HEK293 (cell line): ENCODE data around the gene DLX2.

Source experiments
- EGR2 ChIP-seq: fragments of 450-650 bp; formaldehyde crosslinking; IDR thresholded peaks from 2 replicates; pipeline ENCODE4 v1.5.1; 2016; ENCODE audit warnings: low read depth, missing biosample characterization, missing genetic modification characterization
- GLI4 ChIP-seq: fragments of 450-650 bp; formaldehyde crosslinking; IDR thresholded peaks from 2 replicates; pipeline ENCODE4 v1.5.1; 2016; ENCODE audit warnings: missing biosample characterization, missing genetic modification characterization
- HOXC10 ChIP-seq: sonication (generic); formaldehyde crosslinking; IDR thresholded peaks from 2 replicates; pipeline ENCODE4 v1.8.1; 2023; ENCODE audit warnings: mild to moderate bottlenecking, missing genetic modification reagents
- IKZF3 ChIP-seq: fragments of 450-650 bp; IDR thresholded peaks from 2 replicates; pipeline ENCODE4 v1.5.0; 2018; ENCODE audit warnings: missing biosample characterization, mild to moderate bottlenecking, missing genetic modification characterization, moderate library complexity
- REST ChIP-seq: fragments of 450-650 bp; formaldehyde crosslinking; IDR thresholded peaks from 2 replicates; pipeline ENCODE4 v1.5.1; 2016; ENCODE audit warnings: missing biosample characterization, missing genetic modification characterization
- SALL2 ChIP-seq: fragments of 450-650 bp; formaldehyde crosslinking; IDR thresholded peaks from 2 replicates; pipeline ENCODE4 v1.5.0; 2017; ENCODE audit warnings: missing biosample characterization, mild to moderate bottlenecking, missing genetic modification characterization, borderline replicate concordance
- SCRT2 ChIP-seq: fragments of 450-650 bp; formaldehyde crosslinking; IDR thresholded peaks from 2 replicates; pipeline ENCODE4 v1.5.1; 2016; ENCODE audit warnings: missing biosample characterization, missing genetic modification characterization
- ZBTB11 ChIP-seq: fragments of 450-650 bp; formaldehyde crosslinking; conservative IDR thresholded peaks from 2 replicates; pipeline ENCODE4 v1.5.1; 2016; ENCODE audit warnings: low read depth, missing biosample characterization, missing genetic modification characterization
- ZBTB44 ChIP-seq: fragments of 450-650 bp; IDR thresholded peaks from 2 replicates; pipeline ENCODE4 v1.5.1; 2018; ENCODE audit warnings: missing biosample characterization, mild to moderate bottlenecking, missing genetic modification characterization
- ZNF10 ChIP-seq: fragments of 450-650 bp; formaldehyde crosslinking; IDR thresholded peaks from 2 replicates; pipeline ENCODE4 v1.5.1; 2017; ENCODE audit warnings: missing biosample characterization, missing genetic modification characterization
- ZNF155 ChIP-seq: fragments of 450-650 bp; formaldehyde crosslinking; IDR thresholded peaks from 2 replicates; pipeline ENCODE4 v1.5.1; 2016; ENCODE audit warnings: missing biosample characterization, missing genetic modification characterization
- ZNF174 ChIP-seq: fragments of 450-650 bp; formaldehyde crosslinking; IDR thresholded peaks from 2 replicates; pipeline ENCODE4 v1.5.0; 2017; ENCODE audit warnings: missing biosample characterization, mild to moderate bottlenecking, missing genetic modification characterization
- ZNF366 ChIP-seq: fragments of 450-650 bp; formaldehyde crosslinking; conservative IDR thresholded peaks from 2 replicates; pipeline ENCODE4 v1.5.1; 2016; ENCODE audit warnings: missing biosample characterization, missing genetic modification characterization
- ZNF501 ChIP-seq: fragments of 450-650 bp; formaldehyde crosslinking; IDR thresholded peaks from 2 replicates; pipeline ENCODE4 v1.5.1; 2016; ENCODE audit warnings: missing biosample characterization, missing genetic modification characterization
- ZNF544 ChIP-seq: fragments of 450-650 bp; formaldehyde crosslinking; IDR thresholded peaks from 2 replicates; pipeline ENCODE4 v1.5.0; 2017; ENCODE audit warnings: missing biosample characterization, missing genetic modification characterization
- ZNF624 ChIP-seq: fragments of 450-650 bp; formaldehyde crosslinking; IDR thresholded peaks from 2 replicates; pipeline ENCODE4 v1.5.1; 2017; ENCODE audit warnings: missing biosample characterization, missing genetic modification characterization
- ZNF629 ChIP-seq: fragments of 450-650 bp; formaldehyde crosslinking; IDR thresholded peaks from 2 replicates; pipeline ENCODE4 v1.5.1; 2017; ENCODE audit warnings: missing biosample characterization, missing genetic modification characterization
- ZNF660 ChIP-seq: fragments of 450-650 bp; IDR thresholded peaks from 2 replicates; pipeline ENCODE4 v1.5.1; 2018; ENCODE audit warnings: missing biosample characterization, mild to moderate bottlenecking, missing genetic modification characterization
- ZNF704 ChIP-seq: fragments of 450-650 bp; formaldehyde crosslinking; IDR thresholded peaks from 2 replicates; pipeline ENCODE4 v1.5.1; 2016; ENCODE audit warnings: missing biosample characterization, missing genetic modification characterization
- TF ChIP-seq, protein P1 (sequence below): fragments of 450-650 bp; formaldehyde crosslinking; IDR thresholded peaks from 2 replicates; pipeline ENCODE4 v1.5.1; 2016; ENCODE audit warnings: missing biosample characterization, missing genetic modification characterization, low read depth
- TF ChIP-seq, protein P2 (sequence below): fragments of 450-650 bp; formaldehyde crosslinking; IDR thresholded peaks from 2 replicates; pipeline ENCODE4 v1.5.1; 2016; ENCODE audit warnings: missing biosample characterization, missing genetic modification characterization, borderline replicate concordance

The DLX2 gene

GRCh38 chr2:172095146-172095904, 7.4 kb downstream of the DLX2 start (continued):
- TF ChIP-seq, protein P1, sequence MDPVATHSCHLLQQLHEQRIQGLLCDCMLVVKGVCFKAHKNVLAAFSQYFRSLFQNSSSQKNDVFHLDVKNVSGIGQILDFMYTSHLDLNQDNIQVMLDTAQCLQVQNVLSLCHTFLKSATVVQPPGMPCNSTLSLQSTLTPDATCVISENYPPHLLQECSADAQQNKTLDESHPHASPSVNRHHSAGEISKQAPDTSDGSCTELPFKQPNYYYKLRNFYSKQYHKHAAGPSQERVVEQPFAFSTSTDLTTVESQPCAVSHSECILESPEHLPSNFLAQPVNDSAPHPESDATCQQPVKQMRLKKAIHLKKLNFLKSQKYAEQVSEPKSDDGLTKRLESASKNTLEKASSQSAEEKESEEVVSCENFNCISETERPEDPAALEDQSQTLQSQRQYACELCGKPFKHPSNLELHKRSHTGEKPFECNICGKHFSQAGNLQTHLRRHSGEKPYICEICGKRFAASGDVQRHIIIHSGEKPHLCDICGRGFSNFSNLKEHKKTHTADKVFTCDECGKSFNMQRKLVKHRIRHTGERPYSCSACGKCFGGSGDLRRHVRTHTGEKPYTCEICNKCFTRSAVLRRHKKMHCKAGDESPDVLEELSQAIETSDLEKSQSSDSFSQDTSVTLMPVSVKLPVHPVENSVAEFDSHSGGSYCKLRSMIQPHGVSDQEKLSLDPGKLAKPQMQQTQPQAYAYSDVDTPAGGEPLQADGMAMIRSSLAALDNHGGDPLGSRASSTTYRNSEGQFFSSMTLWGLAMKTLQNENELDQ (tag by site-specific recombination): no peak
- TF ChIP-seq ZNF624 (tag by site-specific recombination) (no peak), ZBTB11 (tag by site-specific recombination) (peak; percentile 18; the same call in 1 of the 2 replicates), ZBTB44 (tag by site-specific recombination) (0 out of 2 replicates have a peak, but pooled peaks have one; percentile 28), ZNF174 (no peak), ZNF660 (tag by site-specific recombination) (peak; percentile 51), GLI4 (tag by site-specific recombination) (no peak), IKZF3 (tag by site-specific recombination) (peak; percentile 54), SALL2 (tag by site-specific recombination) (no peak), ZNF544 (tag by site-specific recombination) (no peak), ZNF501 (no peak), HOXC10 (no peak), ZNF704 (tag by site-specific recombination) (no peak), ZNF366 (tag by site-specific recombination) (peak; percentile 54), REST (no peak), ZNF155 (tag by site-specific recombination) (no peak), ZNF10 (tag by site-specific recombination) (no peak), SCRT2 (tag by site-specific recombination) (no peak), ZNF629 (0 out of 2 replicates have a peak, but pooled peaks have one; percentile 25), EGR2 (tag by site-specific recombination) (peak; percentile 85)
- TF ChIP-seq, protein P2, sequence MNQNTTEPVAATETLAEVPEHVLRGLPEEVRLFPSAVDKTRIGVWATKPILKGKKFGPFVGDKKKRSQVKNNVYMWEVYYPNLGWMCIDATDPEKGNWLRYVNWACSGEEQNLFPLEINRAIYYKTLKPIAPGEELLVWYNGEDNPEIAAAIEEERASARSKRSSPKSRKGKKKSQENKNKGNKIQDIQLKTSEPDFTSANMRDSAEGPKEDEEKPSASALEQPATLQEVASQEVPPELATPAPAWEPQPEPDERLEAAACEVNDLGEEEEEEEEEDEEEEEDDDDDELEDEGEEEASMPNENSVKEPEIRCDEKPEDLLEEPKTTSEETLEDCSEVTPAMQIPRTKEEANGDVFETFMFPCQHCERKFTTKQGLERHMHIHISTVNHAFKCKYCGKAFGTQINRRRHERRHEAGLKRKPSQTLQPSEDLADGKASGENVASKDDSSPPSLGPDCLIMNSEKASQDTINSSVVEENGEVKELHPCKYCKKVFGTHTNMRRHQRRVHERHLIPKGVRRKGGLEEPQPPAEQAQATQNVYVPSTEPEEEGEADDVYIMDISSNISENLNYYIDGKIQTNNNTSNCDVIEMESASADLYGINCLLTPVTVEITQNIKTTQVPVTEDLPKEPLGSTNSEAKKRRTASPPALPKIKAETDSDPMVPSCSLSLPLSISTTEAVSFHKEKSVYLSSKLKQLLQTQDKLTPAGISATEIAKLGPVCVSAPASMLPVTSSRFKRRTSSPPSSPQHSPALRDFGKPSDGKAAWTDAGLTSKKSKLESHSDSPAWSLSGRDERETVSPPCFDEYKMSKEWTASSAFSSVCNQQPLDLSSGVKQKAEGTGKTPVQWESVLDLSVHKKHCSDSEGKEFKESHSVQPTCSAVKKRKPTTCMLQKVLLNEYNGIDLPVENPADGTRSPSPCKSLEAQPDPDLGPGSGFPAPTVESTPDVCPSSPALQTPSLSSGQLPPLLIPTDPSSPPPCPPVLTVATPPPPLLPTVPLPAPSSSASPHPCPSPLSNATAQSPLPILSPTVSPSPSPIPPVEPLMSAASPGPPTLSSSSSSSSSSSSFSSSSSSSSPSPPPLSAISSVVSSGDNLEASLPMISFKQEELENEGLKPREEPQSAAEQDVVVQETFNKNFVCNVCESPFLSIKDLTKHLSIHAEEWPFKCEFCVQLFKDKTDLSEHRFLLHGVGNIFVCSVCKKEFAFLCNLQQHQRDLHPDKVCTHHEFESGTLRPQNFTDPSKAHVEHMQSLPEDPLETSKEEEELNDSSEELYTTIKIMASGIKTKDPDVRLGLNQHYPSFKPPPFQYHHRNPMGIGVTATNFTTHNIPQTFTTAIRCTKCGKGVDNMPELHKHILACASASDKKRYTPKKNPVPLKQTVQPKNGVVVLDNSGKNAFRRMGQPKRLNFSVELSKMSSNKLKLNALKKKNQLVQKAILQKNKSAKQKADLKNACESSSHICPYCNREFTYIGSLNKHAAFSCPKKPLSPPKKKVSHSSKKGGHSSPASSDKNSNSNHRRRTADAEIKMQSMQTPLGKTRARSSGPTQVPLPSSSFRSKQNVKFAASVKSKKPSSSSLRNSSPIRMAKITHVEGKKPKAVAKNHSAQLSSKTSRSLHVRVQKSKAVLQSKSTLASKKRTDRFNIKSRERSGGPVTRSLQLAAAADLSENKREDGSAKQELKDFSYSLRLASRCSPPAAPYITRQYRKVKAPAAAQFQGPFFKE (tag by site-specific recombination): no peak
